ENCODE data around the gene GLT1D1. TPM values are rescaled to one million over a fixed set of nuclear protein-coding genes. Genes with fewer than 3 reads are reported as not detected.
"Not testable (repeated sequence)": the region's sequence is repeated elsewhere in the genome, so short reads cannot be mapped to it uniquely, and the experiment has no call there.

GLT1D1 gene
- total and polyA plus RNA-seq, 8 donors, result 1.0 to 17.6 (median 2.6) TPM

- no peak for TF ChIP-seq CTCF (IDR thresholded peaks at IDR 0.05)
- no peaks in the 10 kb centered on the region for H3K9me3 ChIP-seq
- DNase-seq, result no peak
- no peak overlapping the region for H3K4me3 ChIP-seq
- H3K4me1 ChIP-seq, result peaks cover 5 to 36% of the 10 kb centered on the region in 2 donors
- ATAC-seq, result no peak
- H3K27ac ChIP-seq, result peak overlapping the region in 1 of 2 donors; percentile 35
- no peaks in the 10 kb centered on the region for H3K36me3 ChIP-seq
- intact Hi-C loops (cut with DNase I), result no loop called here
- H3K27me3 ChIP-seq, result no peaks in the 10 kb centered on the region
Observed at GRCh38 chr12:128827724-128828123, 25.6 kb upstream of the GLT1D1 start.

- ATAC-seq (peak; percentile 78), DNase-seq (no peak)
- Histone ChIP-seq H3K36me3 (no peaks in the 10 kb centered on the region), H3K4me1 (peaks cover 0 to 26% of the 10 kb centered on the region in 2 donors), H3K27ac (peak overlapping the region in 1 of 2 donors; percentile 82), H3K27me3 (no peaks in the 10 kb centered on the region), H3K9me3 (no peaks in the 10 kb centered on the region), H3K4me3 (no peak overlapping the region)
- TF ChIP-seq CTCF (IDR thresholded peaks at IDR 0.05), result no peak
- intact Hi-C loops (cut with DNase I), result no loop called here
Observed at GRCh38 chr12:128829861-128830504, 23.3 kb upstream of the GLT1D1 start.

- H3K27me3 ChIP-seq, result no peaks in the 10 kb centered on the region
- no peak overlapping the region for H3K4me3 ChIP-seq
- no peaks in the 10 kb centered on the region for H3K9me3 ChIP-seq
- intact Hi-C loops (cut with DNase I), result no loop called here
- peak overlapping the region in 1 of 2 donors; percentile 82 for H3K27ac ChIP-seq
- ATAC-seq (peak; percentile 32), DNase-seq (no peak)
- no peak for TF ChIP-seq CTCF (IDR thresholded peaks at IDR 0.05)
- H3K4me1 ChIP-seq, result peaks cover 0 to 26% of the 10 kb centered on the region in 2 donors
- no peaks in the 10 kb centered on the region for H3K36me3 ChIP-seq
Observed at GRCh38 chr12:128830505-128830893, 22.8 kb upstream of the GLT1D1 start.

GRCh38 chr12:128833418-128833817 is 19.9 kb upstream of the GLT1D1 start:
- Histone ChIP-seq H3K27me3 (no peaks in the 10 kb centered on the region), H3K4me3 (no peak overlapping the region), H3K4me1 (peaks cover 0 to 26% of the 10 kb centered on the region in 2 donors), H3K36me3 (no peaks in the 10 kb centered on the region), H3K9me3 (no peaks in the 10 kb centered on the region), H3K27ac (no peak overlapping the region)
- ATAC-seq (no peak), DNase-seq (no peak)
- TF ChIP-seq CTCF (IDR thresholded peaks at IDR 0.05), result no peak
- intact Hi-C loops (cut with DNase I), result no loop called here

GRCh38 chr12:128839885-128840284 is 13.4 kb upstream of the GLT1D1 start:
- intact Hi-C loops (cut with DNase I); H3K27ac ChIP-seq; ATAC-seq; H3K9me3 ChIP-seq; H3K4me3 ChIP-seq; H3K27me3 ChIP-seq; H3K36me3 ChIP-seq: not testable (repeated sequence)
- H3K4me1 ChIP-seq, result peaks cover 0 to 27% of the 10 kb centered on the region in 2 donors
- peak in 1 of 4 donors; percentile 2 for DNase-seq
